ENCODE results near the gene PDZD7. TPM values are rescaled to one million over a fixed set of nuclear protein-coding genes. Genes with fewer than 3 reads are reported as not detected.

PDZD7 gene
- total and polyA plus RNA-seq, 4 donors = 0.06 to 0.09 (median 0.07) TPM; not detected in 1

DNA sequence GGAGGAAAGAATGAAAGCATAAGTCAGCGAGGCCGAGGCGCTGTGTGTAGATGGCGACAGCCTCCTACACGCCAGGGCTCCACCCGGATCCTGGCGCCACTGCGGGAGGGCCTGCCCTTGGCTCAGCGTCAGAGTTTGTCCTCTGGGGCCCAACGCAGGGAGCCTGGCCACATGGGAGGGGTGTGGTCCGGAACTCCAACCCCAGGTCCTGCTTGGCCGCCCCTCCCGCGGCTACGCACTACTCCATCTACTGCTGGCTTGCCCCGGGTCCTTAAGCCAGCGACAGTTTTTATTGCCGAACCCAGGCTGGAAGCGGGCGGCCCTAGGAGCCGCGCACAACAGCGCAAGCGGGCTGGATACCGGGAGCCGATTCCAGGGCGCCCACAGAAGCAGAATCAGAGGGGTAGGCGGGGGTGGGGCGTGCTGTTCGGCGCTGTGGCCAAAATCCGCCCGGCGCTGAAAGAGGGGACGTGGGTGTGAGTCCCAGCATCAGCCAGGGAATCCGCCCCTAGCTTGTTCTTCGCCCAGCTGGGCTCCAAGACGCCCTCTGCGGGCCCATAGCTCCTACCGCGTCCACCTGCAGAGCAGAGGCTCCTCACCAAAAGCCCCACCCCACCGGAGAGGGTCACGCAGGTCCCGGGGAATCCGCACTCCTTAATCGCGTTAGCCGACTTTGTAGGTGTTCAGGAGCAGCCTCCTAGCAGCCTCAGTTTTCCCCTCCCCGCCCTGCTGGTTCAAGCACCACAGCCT is 35.4 kb upstream of the PDZD7 start:
- Histone ChIP-seq H3K27ac (ENCODE audit: low read depth in 1 of 2, low read length in 2 of 2) (no peak overlapping the region), H3K36me3 (ENCODE audit: control insufficient read depth in 4 of 4, insufficient read depth in 3 of 4, low read depth in 1 of 4, low read length in 3 of 4) (no peaks in the 10 kb centered on the region), H3K9me3 (ENCODE audit: control insufficient read depth in 4 of 4, low read length in 3 of 4) (no peaks in the 10 kb centered on the region), H3K4me1 (ENCODE audit: control insufficient read depth in 4 of 4, insufficient read depth in 4 of 4, low read length in 3 of 4) (peaks cover 17 to 41% (median 25%) of the 10 kb centered on the region in 4 donors), H3K27me3 (ENCODE audit: control insufficient read depth in 4 of 4, insufficient read depth in 4 of 4, low read length in 3 of 4) (peaks cover 0 to 4% (median under 1%) of the 10 kb centered on the region in 4 donors), H3K9ac (ENCODE audit: low read depth in 1 of 2, low read length in 2 of 2) (no peak overlapping the region), H3K4me3 (ENCODE audit: low read depth in 1 of 3, low read length in 3 of 3) (peak overlapping the region in 1 of 3 donors; percentile 55)
- TF ChIP-seq, protein P1, sequence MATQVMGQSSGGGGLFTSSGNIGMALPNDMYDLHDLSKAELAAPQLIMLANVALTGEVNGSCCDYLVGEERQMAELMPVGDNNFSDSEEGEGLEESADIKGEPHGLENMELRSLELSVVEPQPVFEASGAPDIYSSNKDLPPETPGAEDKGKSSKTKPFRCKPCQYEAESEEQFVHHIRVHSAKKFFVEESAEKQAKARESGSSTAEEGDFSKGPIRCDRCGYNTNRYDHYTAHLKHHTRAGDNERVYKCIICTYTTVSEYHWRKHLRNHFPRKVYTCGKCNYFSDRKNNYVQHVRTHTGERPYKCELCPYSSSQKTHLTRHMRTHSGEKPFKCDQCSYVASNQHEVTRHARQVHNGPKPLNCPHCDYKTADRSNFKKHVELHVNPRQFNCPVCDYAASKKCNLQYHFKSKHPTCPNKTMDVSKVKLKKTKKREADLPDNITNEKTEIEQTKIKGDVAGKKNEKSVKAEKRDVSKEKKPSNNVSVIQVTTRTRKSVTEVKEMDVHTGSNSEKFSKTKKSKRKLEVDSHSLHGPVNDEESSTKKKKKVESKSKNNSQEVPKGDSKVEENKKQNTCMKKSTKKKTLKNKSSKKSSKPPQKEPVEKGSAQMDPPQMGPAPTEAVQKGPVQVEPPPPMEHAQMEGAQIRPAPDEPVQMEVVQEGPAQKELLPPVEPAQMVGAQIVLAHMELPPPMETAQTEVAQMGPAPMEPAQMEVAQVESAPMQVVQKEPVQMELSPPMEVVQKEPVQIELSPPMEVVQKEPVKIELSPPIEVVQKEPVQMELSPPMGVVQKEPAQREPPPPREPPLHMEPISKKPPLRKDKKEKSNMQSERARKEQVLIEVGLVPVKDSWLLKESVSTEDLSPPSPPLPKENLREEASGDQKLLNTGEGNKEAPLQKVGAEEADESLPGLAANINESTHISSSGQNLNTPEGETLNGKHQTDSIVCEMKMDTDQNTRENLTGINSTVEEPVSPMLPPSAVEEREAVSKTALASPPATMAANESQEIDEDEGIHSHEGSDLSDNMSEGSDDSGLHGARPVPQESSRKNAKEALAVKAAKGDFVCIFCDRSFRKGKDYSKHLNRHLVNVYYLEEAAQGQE (IDR thresholded peaks at IDR 0.05) = no peak
- TF ChIP-seq EGR1 (IDR thresholded peaks at IDR 0.05; ENCODE audit: low read depth in 2 of 2) (no peak), FOXA2 (IDR thresholded peaks at IDR 0.05) (no peak), RXRA (IDR thresholded peaks at IDR 0.05) (no peak), YY1 (IDR thresholded peaks at IDR 0.05) (no peak), CTCF (IDR thresholded peaks at IDR 0.05; ENCODE audit: low read depth, low read length, missing input control) (peak; percentile 9), JUND (IDR thresholded peaks at IDR 0.05) (no peak), RAD21 (IDR thresholded peaks at IDR 0.05) (peak; percentile 6 to 15)
- 5% methylated on average over 49 of the region's 49 CpGs for WGBS
- DNase-seq (ENCODE audit: low spot score) = peak; percentile 77

GRCh38 chr10:101065481-101066145 is 34.7 kb upstream of the PDZD7 start:
- Histone ChIP-seq H3K9ac (ENCODE audit: low read depth in 1 of 2, low read length in 2 of 2) (no peak overlapping the region), H3K27me3 (ENCODE audit: control insufficient read depth in 4 of 4, insufficient read depth in 4 of 4, low read length in 3 of 4) (peaks cover 0 to 4% (median under 1%) of the 10 kb centered on the region in 4 donors), H3K27ac (ENCODE audit: low read depth in 1 of 2, low read length in 2 of 2) (no peak overlapping the region), H3K4me3 (ENCODE audit: low read depth in 1 of 3, low read length in 3 of 3) (peak overlapping the region in 1 of 3 donors; percentile 55), H3K4me1 (ENCODE audit: control insufficient read depth in 4 of 4, insufficient read depth in 4 of 4, low read length in 3 of 4) (peaks cover 17 to 45% (median 28%) of the 10 kb centered on the region in 4 donors), H3K9me3 (ENCODE audit: control insufficient read depth in 4 of 4, low read length in 3 of 4) (no peaks in the 10 kb centered on the region), H3K36me3 (ENCODE audit: control insufficient read depth in 4 of 4, insufficient read depth in 3 of 4, low read depth in 1 of 4, low read length in 3 of 4) (no peaks in the 10 kb centered on the region)
- WGBS = 84% methylated on average over 3 of the region's 3 CpGs
- TF ChIP-seq RXRA (IDR thresholded peaks at IDR 0.05) (no peak), NR2F2 (IDR thresholded peaks at IDR 0.05) (no peak), RAD21 (IDR thresholded peaks at IDR 0.05) (no peak), HNF4A (conservative IDR thresholded peaks at IDR 0.05) (no peak), TAF1 (conservative IDR thresholded peaks at IDR 0.05) (no peak), ATF3 (IDR thresholded peaks at IDR 0.05) (no peak), FOXA2 (IDR thresholded peaks at IDR 0.05) (no peak), FOXA1 (IDR thresholded peaks at IDR 0.05) (no peak), CTCF (IDR thresholded peaks at IDR 0.05; ENCODE audit: low read depth, low read length, missing input control) (no peak)
- TF ChIP-seq, protein P2, sequence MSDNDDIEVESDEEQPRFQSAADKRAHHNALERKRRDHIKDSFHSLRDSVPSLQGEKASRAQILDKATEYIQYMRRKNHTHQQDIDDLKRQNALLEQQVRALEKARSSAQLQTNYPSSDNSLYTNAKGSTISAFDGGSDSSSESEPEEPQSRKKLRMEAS (IDR thresholded peaks at IDR 0.05) = no peak
- TF ChIP-seq, protein P3, sequence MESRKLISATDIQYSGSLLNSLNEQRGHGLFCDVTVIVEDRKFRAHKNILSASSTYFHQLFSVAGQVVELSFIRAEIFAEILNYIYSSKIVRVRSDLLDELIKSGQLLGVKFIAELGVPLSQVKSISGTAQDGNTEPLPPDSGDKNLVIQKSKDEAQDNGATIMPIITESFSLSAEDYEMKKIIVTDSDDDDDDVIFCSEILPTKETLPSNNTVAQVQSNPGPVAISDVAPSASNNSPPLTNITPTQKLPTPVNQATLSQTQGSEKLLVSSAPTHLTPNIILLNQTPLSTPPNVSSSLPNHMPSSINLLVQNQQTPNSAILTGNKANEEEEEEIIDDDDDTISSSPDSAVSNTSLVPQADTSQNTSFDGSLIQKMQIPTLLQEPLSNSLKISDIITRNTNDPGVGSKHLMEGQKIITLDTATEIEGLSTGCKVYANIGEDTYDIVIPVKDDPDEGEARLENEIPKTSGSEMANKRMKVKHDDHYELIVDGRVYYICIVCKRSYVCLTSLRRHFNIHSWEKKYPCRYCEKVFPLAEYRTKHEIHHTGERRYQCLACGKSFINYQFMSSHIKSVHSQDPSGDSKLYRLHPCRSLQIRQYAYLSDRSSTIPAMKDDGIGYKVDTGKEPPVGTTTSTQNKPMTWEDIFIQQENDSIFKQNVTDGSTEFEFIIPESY (IDR thresholded peaks at IDR 0.05) = no peak
- TF ChIP-seq, protein P1 (IDR thresholded peaks at IDR 0.05) = no peak
- no peak for DNase-seq (ENCODE audit: low spot score)
